HG03095 (cell line): ENCODE data around the gene MAN1B1.
"Not testable (repeated sequence)": the region's sequence is repeated elsewhere in the genome, so short reads cannot be mapped to it uniquely, and the experiment has no call there.

Source experiments
- ATAC-seq: cut with Tn5 transposase; IDR thresholded peaks from one replicate; pipeline ENCODE4 v1.9.1; 2021; ENCODE audit warnings: moderate library complexity; ENCODE audit not compliant: unreplicated experiment

Gene MAN1B1

DNA sequence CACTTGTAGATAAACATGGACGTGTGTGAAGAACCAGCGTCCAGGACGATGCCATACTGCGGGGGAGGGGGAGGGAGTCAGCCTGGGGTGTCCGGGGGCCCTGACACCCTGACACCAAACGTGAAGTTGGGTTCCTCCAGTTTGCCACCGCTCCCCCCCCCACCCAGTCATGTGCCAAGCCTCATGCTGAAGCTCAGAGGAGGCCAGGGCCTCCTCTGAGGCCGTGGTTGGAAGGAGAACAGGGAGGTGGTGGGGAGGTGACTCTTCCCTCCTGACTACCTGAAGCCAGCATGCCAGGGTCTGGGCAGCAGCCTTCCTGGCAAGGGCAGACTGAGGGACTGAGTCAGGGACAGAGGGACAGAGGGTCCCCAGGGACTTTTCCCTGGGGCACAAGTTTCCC is 34.5 kb upstream of the MAN1B1 start:
- ATAC-seq = no peak

DNA sequence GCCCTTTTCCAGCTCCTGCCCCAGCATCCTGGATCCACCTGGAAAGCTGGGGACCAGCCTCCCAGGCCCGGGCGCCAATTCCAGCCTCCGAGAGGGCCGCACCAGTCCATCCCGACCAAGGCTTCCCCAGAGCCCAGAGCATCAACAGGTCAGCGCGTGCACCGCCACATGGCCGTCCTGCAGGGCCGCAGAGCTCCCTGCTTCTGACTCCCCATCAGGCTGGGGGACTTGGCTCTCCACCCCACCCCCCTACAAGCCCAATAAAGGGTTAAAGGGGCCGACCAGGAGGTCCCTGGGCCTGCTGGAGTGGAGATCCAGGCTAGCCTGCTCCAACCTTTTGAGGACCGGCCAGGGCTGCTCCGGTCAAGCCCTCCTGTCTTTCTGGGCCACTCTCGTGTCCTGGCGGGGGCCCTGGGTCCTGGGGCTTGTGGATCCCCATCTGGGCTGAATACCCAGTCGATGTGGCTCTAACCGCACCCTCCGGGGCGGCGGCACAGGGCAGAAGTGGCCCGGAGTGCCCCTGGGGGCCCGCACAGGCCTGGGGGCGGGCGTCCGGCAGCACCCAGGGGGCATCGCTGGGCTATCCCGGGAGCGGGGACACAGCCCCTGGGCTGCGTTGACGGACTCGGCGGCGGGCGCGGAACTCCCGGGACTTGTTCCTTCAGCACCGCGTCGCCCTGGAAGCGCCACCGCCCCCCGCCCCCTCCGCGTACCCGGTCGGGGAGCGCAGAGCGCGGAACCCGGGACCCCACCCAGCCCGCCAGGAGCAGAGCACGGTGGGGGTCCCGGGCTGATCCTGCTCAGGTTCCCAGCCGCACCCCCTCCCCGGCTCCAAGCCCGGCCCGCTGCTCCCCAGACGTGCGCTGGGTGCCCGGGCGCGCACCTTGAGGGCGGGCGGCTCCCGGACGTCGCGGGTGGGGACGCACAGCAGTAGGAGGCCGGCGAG is 33.5 kb upstream of the MAN1B1 start:
- no peak for ATAC-seq

GRCh38 chr9:137053944-137054931 is 32.5 kb upstream of the MAN1B1 start, which contains the start of gene ENTPD2:
ENTPD2 (minus strand) TSS chr9:137054061; CDS start chr9:137053997, 64 bp downstream.
- ATAC-seq = no peak

DNA sequence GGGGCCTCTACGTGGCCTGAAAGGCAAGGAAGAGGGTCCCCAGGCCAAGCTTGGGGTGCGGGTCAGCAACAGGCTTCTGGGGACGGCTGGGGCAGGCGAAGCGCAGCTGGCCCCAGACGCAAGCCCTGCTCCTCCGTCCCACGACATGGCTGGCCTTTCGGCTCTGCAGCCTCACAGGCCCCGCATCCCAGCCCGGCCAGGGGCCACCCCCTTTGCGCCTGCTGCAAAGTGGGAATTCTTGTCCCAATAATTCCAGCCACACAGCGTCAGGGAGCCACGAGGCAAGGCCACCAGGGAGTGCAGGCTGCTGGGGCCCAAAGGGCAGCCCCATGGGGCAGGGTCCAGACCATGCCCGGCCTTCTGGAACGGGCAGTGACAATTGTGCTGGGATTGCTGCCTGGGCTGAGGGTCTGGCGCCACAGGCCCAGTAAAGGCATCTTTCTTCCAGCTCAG is 31.8 kb upstream of the MAN1B1 start:
- no peak for ATAC-seq

DNA sequence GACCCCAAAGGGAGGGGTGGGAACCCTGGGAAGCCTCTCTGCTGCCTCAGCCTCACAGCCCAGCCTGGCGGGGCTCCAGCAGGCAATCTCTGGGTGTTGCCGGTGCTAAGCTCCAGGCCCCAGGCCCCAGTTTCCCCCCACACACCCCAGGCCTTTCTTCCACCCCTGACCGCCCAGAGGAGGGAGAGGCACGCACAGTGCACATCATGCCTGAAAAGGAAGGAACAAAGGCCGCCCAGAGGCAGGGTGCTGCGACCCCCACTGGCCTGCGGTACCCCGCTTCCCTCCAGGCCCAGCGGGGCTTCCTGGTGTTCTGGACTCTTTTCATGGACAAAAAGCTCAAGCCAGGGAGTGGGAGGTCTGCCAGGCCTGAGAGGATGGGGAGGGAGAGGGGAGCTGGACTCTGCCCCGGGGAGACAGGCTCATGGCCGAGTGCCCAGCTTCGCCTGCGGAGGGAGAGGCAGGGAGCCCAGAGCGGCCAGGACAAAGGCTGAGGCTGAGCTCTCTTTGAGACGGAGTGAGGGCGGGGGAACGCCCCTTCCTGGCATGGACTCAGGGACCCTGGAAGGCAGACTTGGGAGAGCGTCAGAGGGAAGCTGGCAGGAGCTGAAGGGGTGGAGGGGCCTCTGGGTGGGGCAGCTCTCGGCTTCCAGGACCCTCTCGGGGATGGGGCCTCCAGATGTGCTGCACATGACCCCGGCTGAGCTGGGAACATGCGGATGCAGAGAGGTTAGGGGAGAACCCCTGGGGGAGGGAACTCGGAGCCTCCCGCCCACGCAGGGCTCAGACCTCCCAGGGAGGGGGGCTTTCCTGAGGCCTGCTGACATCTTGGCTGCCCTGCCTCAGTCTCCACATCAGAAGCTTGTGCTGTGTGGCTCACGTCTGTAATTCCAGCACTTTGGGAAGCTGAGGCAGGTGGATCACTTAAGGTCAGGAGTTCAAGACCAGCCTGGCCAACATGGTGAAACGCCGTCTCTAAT is 31.1 kb upstream of the MAN1B1 start:
- no peak for ATAC-seq

DNA sequence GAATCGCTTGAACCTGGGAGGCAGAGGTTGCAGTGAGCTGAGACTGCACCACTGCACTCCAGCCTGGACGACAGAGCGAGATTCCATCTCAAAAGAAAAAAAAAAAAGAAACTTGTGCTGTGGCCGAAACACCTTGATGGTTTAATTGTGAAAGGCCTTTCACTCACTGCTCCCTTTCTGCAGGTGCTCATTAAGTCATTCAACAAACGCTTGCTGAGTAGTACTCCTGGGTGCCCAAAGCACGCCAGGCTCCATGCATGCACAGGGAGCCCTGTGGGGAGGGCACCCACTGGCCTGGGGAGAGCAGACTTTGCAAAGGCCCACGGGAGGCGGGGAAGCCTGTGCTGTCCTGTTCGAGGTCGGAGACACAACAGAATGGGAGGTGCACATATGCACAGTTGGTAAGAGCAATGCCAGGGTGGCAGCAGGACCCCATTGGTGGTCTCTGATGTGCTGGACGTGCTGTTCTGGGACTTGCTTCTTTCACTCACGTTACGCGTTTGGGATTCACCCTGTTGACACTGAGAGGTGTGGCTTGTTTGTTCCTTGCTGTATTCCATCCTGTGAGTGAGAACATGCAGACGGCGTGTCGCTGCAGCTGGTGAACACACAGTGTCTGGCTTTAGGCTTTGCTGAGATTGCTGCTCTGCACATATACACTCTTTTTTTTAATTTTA is 29.9 kb upstream of the MAN1B1 start:
- ATAC-seq = no peak

- ATAC-seq = no peak
These were observed 29.2 kb upstream of the MAN1B1 start for GRCh38 chr9:137057545-137057944.

GRCh38 chr9:137058521-137059234 is 28.1 kb upstream of the MAN1B1 start:
- ATAC-seq = no peak

DNA sequence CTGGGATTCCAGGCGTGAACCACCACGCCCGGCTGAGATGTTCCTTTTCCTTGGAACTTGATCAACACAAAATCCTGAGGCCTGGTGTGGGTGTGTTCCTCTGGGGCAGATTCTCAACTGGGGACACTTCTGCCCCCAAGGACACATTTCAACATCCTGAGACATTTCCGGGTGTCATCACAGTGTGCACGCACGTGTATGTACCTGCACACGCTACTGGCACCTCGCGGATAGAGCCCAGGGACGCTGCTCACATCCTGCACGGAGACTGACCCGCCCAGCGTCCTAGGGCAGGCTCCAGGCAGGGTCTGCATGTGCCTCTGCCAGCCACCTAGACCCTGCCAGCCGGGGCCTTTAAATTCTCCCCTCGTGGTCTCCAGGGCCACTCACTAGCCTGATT is 24.4 kb upstream of the MAN1B1 start:
- no peak for ATAC-seq

DNA sequence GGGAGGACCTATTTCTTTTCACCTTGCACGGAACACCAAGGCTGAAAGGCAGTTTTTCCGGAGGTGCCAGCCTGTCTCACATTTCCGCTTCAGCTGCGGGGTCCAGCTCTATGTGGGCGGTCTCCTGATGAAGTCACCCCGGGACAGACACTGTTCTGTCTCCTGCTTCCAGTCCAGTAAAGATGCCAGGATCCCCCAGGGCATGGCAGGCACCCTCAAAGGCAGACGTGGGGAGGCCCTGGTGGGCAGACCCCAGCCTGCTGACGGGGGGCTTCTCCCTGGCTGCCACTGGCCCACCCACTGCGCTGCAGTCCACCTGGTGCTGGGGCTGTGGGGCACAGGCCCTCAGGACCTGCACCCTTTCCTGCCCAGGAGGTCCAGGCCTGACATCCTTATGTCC is 24.0 kb upstream of the MAN1B1 start:
- ATAC-seq = not testable (repeated sequence)

DNA sequence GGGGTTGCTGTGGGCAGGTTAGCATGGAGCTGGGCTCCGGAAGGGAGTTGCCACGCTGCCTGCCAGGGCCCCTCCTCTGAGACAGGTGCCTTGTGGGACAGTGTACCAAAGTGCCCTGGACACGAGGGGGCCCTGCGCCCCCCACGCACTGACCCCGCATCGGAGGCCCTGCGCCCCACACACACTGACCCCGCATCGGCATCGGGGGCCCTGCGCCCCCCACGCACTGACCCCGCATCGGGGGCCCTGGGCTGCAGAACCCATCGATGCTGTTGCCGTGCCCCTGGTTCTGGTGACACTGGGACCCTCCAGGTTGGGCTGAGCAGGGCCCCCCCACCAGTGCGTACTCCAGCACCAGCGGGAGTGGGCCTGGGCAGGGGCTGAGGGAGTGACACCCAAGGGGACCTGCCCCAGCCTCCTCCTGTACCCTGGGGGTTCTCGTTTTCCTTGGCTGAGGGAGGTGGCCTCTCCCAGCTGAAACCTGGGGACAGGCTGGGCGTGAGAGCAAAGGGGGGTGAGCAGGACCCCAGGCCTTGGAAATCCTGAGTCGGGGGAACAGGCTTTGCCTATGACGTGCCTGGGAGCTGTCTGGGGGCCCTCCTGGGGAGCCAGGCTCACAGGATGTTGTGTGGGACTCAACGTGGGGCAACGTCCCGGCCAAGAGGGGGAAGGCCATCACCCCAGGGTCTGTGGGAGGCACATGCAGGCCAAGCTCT is 23.3 kb upstream of the MAN1B1 start:
- no peak for ATAC-seq

GRCh38 chr9:137064027-137064879 is 22.5 kb upstream of the MAN1B1 start:
- ATAC-seq = no peak

- no peak for ATAC-seq
These were observed 22.0 kb upstream of the MAN1B1 start for GRCh38 chr9:137064880-137065164.

- no peak for ATAC-seq
These were observed 21.3 kb upstream of the MAN1B1 start for GRCh38 chr9:137065336-137065967.

- ATAC-seq = no peak
These were observed 20.5 kb upstream of the MAN1B1 start for GRCh38 chr9:137066096-137066861.

- ATAC-seq = no peak
These were observed 18.8 kb upstream of the MAN1B1 start for GRCh38 chr9:137067860-137068538.
